ENCODE results near the gene SLC4A1. TPM values are rescaled to one million over a fixed set of nuclear protein-coding genes. Genes with fewer than 3 reads are reported as not detected.

Gene SLC4A1
- total and polyA plus RNA-seq, 2 donors (not counting 3 experiments of a cell fraction or from before 2014, with no cell fraction given), result not detected

- dilution Hi-C loops (cut with MboI; ENCODE audit: extremely low pct_ligation_motif_present, low sequenced_read_pairs) (no loop called here), intact Hi-C loops (cut with micrococcal nuclease) (no loop called here)
- Histone ChIP-seq H3K9ac (replicated peaks; ENCODE audit: extremely low read depth, insufficient read depth, low read length) (no peak overlapping the region), H3K9me1 (replicated peaks; ENCODE audit: control insufficient read depth, extremely low read depth, insufficient read depth, low read length) (no peaks in the 10 kb centered on the region), H3K4me3 (replicated peaks in 1 of 3; ENCODE audit: insufficient read depth in 1 of 3, low read depth in 1 of 3, low read length in 3 of 3) (no peak overlapping the region), H3K9me3 (replicated peaks; ENCODE audit: control insufficient read depth, insufficient read depth, low read length) (no peaks in the 10 kb centered on the region), H3K27me3 (ENCODE audit: control insufficient read depth in 2 of 2, insufficient read depth in 2 of 2, low read length in 2 of 2) (no peaks in the 10 kb centered on the region), H3K4me1 (ENCODE audit: control insufficient read depth, extremely low read depth, insufficient read depth, low read length) (peaks cover 17% of the 10 kb centered on the region), H2AFZ (ENCODE audit: low read depth, low read length) (no peak overlapping the region), H3K27ac (ENCODE audit: insufficient read depth, low read depth, low read length) (no peak overlapping the region), H3K4me2 (ENCODE audit: insufficient read depth, low read length) (no peak overlapping the region), H3K36me3 (ENCODE audit: control insufficient read depth in 2 of 2, extremely low read depth in 1 of 2, insufficient read depth in 2 of 2, low read length in 2 of 2) (peaks cover 27 to 44% of the 10 kb centered on the region in 2 experiments), H3K79me2 (ENCODE audit: control insufficient read depth, insufficient read depth, low read length) (peaks cover 19% of the 10 kb centered on the region), H4K20me1 (replicated peaks; ENCODE audit: control insufficient read depth, extremely low read depth, insufficient read depth, low read length) (no peaks in the 10 kb centered on the region)
- FAIRE-seq, result no peak
- DNase-seq (ENCODE audit: low read depth, low spot score), result no peak
- CTCF ChIA-PET, result interaction anchor here (0.9 to 1.4 kb wide), 2 partner anchors 8 to 136 kb away, joined by 4 to 6 read pairs; no protein-coding TSS in a partner anchor
- TF ChIP-seq MYC (IDR thresholded peaks at IDR 0.05; ENCODE audit: low read depth, low read length) (no peak), FOS (IDR thresholded peaks at IDR 0.05; ENCODE audit: borderline replicate concordance, insufficient read depth, low read length) (no peak), JUN (IDR thresholded peaks at IDR 0.05; ENCODE audit: borderline replicate concordance, insufficient read depth, insufficient read length, low read depth) (no peak), CTCF (IDR thresholded peaks at IDR 0.05; ENCODE audit: extremely low read depth in 1 of 2, insufficient read depth in 1 of 2, low read depth in 1 of 2, low read length in 2 of 2) (no peak), GATA2 (IDR thresholded peaks at IDR 0.05; ENCODE audit: insufficient read depth, insufficient read length, low read depth, low read length) (no peak), MAX (IDR thresholded peaks at IDR 0.05; ENCODE audit: insufficient read depth, insufficient read length) (no peak), POLR2A (IDR thresholded peaks at IDR 0.05; ENCODE audit: low read depth, low read length) (no peak), POLR2AphosphoS5 (IDR thresholded peaks at IDR 0.05; ENCODE audit: insufficient read depth, low read depth, low read length) (no peak), EZH2 (IDR thresholded peaks at IDR 0.05; ENCODE audit: borderline replicate concordance, low read depth, low read length, severe bottlenecking) (no peak)
- POLR2A ChIA-PET, result no interaction called here
- no TSS peak for BruUV-seq (replicated peaks)
These were observed 53.8 kb downstream of the SLC4A1 start for GRCh38 chr17:44214230-44214494.

Data from endothelial cell of umbilical vein (primary cell).